Keratinocyte (primary cell): ENCODE results near the gene BBOX1. TPM values are rescaled to one million over a fixed set of nuclear protein-coding genes. Genes with fewer than 3 reads are reported as not detected.
"Not testable (repeated sequence)": the region's sequence is repeated elsewhere in the genome, so short reads cannot be mapped to it uniquely, and the experiment has no call there.

ENCODE experiments used
- DNase-seq: peaks from one replicate; pipeline ENCODE4 v3.0.0-alpha.2; 2011; ENCODE audit warnings: low read depth, missing footprints, low spot score
- FAIRE-seq: peaks from 2 replicates; lab custom pipeline; 2011; peaks lifted over from hg19 to GRCh38; lab: Jason Lieb, UNC
- H2AFZ ChIP-seq: 2 replicates; pipeline ENCODE4 v1.6.0; 2012; ENCODE audit warnings: low read length, control low read depth, inconsistent platforms; ENCODE audit not compliant: control insufficient read depth
- H3K27ac ChIP-seq: 2 replicates; pipeline ENCODE4 v1.5.1; 2011; ENCODE audit warnings: low read length; ENCODE audit not compliant: control insufficient read depth, insufficient read depth
- H3K27me3 ChIP-seq: 3 replicates; pipeline ENCODE4 v1.6.0; 2011; ENCODE audit warnings: low read length; ENCODE audit not compliant: control insufficient read depth, insufficient read depth; ENCODE audit errors: extremely low read depth
- H3K36me3 ChIP-seq, 2 experiments: 2 replicates in 1 of 2; 3 replicates in 1 of 2; pipeline ENCODE4 v1.5.1; 2011; ENCODE audit warnings: low read length in 2 of 2, mild to moderate bottlenecking in 1 of 2; ENCODE audit not compliant: control insufficient read depth in 2 of 2, insufficient read depth in 2 of 2; ENCODE audit errors: extremely low read depth in 1 of 2
- H3K4me1 ChIP-seq: 3 replicates; pipeline ENCODE4 v1.5.1; 2011; ENCODE audit warnings: low read length; ENCODE audit not compliant: control insufficient read depth, insufficient read depth; ENCODE audit errors: extremely low read depth
- H3K4me2 ChIP-seq: 3 replicates; pipeline ENCODE4 v1.6.0; 2011; ENCODE audit warnings: low read depth, low read length; ENCODE audit not compliant: control insufficient read depth, insufficient read depth; ENCODE audit errors: extremely low read depth
- H3K4me3 ChIP-seq, 3 experiments: fragments of 200-600 bp in 1 of 3; sonication (generic) in 1 of 3; 2 replicates in 2 of 3; 3 replicates in 1 of 3; pipeline ENCODE4 v1.5.1; 2011 to 2016; ENCODE audit warnings: low read length in 3 of 3, mild to moderate bottlenecking in 3 of 3, control low read depth in 2 of 3, inconsistent platforms in 1 of 3, low read depth in 1 of 3, mixed read lengths in 1 of 3, mixed run types in 1 of 3, moderate library complexity in 1 of 3; ENCODE audit not compliant: control insufficient read depth in 2 of 3, insufficient read depth in 2 of 3; ENCODE audit errors: extremely low read depth in 1 of 3
- H3K79me2 ChIP-seq: 2 replicates; pipeline ENCODE4 v1.6.0; 2012; ENCODE audit warnings: low read length; ENCODE audit not compliant: control insufficient read depth, insufficient read depth
- H3K9ac ChIP-seq: 3 replicates; pipeline ENCODE4 v1.6.0; 2011; ENCODE audit warnings: low read length; ENCODE audit not compliant: control insufficient read depth, insufficient read depth; ENCODE audit errors: extremely low read depth
- H3K9me1 ChIP-seq: 3 replicates; pipeline ENCODE4 v1.6.0; 2011; ENCODE audit warnings: low read length; ENCODE audit not compliant: control insufficient read depth, insufficient read depth; ENCODE audit errors: extremely low read depth
- H3K9me3 ChIP-seq: 2 replicates; pipeline ENCODE4 v1.5.1; 2012; ENCODE audit warnings: low read depth, low read length; ENCODE audit not compliant: control insufficient read depth
- H4K20me1 ChIP-seq: 3 replicates; pipeline ENCODE4 v1.6.0; 2011; ENCODE audit warnings: low read length; ENCODE audit not compliant: control insufficient read depth, insufficient read depth; ENCODE audit errors: extremely low read depth
- EZH2 ChIP-seq: IDR thresholded peaks from one replicate; pipeline ENCODE4 v1.6.1; 2012; ENCODE audit warnings: inconsistent platforms, mild to moderate bottlenecking, low read length, moderate library complexity
- dilution Hi-C: fragments of 300-500 bp; cut with MboI; formaldehyde crosslinking; loops from one replicate; pipeline ENCODE4 v1.7.0; 2020; ENCODE audit warnings: low sequenced_read_pairs; ENCODE audit not compliant: extremely low pct_ligation_motif_present
- polyA plus RNA-seq, 5 experiments: library from polyadenylated mRNA; depleted of rRNA in 3 of 5; stranded (reverse) in 3 of 5; stranded (forward) in 1 of 5; unstranded in 1 of 5; fragments of >200 nt; gene quantifications; 1 replicate in 1 of 5; 2 replicates in 3 of 5; 3 replicates in 1 of 5; pipeline versions ENCODE4 v1.2.1 to v1.2.3, GENCODE V29; 2011 to 2012; ENCODE audit warnings: missing spikeins in 2 of 5, low read depth in 1 of 5, low replicate concordance in 1 of 5
- TF ChIP-seq, protein P1 (sequence below), 3 experiments: IDR thresholded peaks in 1 of 3; conservative IDR thresholded peaks in 1 of 3; optimal IDR thresholded peaks in 1 of 3; 2 replicates in 2 of 3; 3 replicates in 1 of 3; pipeline versions ENCODE3 to v1.5.1; 2011; ENCODE audit warnings: low read length in 3 of 3, mild to moderate bottlenecking in 3 of 3, moderate library complexity in 2 of 3, control low read depth in 1 of 3, inconsistent platforms in 1 of 3; ENCODE audit not compliant: insufficient read depth in 2 of 3; ENCODE audit errors: extremely low read depth in 1 of 3

The BBOX1 gene
- polyA plus RNA-seq, 1 donor (not counting 4 experiments of a cell fraction or from before 2014, with no cell fraction given), result 2.4 TPM

DNA sequence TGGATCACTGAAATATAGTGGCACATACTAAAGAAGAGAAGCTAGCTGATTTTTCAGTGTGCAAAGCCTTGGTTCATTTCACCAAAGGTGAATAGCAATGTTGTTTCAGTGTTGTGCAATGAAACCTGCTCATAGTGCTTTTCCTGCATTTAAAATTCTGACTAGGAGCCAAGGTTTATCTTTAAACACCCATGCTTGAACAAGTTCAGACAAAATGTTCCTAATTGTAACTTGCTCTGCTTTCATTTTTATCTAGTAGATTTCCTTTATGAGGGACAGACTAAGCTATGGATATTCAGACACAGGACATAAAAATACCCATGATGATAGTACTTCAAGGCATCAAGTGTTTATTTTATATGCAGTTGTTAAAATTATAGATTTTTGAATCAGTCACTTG lies 47.7 kb downstream of the BBOX1 start:
- H4K20me1 ChIP-seq, result no peaks in the 10 kb centered on the region
- no peaks in the 10 kb centered on the region for H3K9me1 ChIP-seq
- no peak overlapping the region for H3K27ac ChIP-seq
- H3K4me1 ChIP-seq, result peaks cover 31% of the 10 kb centered on the region
- H3K36me3 ChIP-seq, result no peaks in the 10 kb centered on the region
- no peak overlapping the region for H3K9ac ChIP-seq
- FAIRE-seq (peak; percentile 88), DNase-seq (no peak)
- peak overlapping the region; percentile 69 for H3K4me2 ChIP-seq
- no peak overlapping the region for H2AFZ ChIP-seq
- dilution Hi-C loops, result no loop called here
- no peaks in the 10 kb centered on the region for H3K9me3 ChIP-seq
- TF ChIP-seq, protein P1, sequence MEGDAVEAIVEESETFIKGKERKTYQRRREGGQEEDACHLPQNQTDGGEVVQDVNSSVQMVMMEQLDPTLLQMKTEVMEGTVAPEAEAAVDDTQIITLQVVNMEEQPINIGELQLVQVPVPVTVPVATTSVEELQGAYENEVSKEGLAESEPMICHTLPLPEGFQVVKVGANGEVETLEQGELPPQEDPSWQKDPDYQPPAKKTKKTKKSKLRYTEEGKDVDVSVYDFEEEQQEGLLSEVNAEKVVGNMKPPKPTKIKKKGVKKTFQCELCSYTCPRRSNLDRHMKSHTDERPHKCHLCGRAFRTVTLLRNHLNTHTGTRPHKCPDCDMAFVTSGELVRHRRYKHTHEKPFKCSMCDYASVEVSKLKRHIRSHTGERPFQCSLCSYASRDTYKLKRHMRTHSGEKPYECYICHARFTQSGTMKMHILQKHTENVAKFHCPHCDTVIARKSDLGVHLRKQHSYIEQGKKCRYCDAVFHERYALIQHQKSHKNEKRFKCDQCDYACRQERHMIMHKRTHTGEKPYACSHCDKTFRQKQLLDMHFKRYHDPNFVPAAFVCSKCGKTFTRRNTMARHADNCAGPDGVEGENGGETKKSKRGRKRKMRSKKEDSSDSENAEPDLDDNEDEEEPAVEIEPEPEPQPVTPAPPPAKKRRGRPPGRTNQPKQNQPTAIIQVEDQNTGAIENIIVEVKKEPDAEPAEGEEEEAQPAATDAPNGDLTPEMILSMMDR (optimal IDR thresholded peaks at IDR 0.05 in 1 of 3, IDR thresholded peaks at IDR 0.05 in 1 of 3, conservative IDR thresholded peaks at IDR 0.05 in 1 of 3; ENCODE audit: extremely low read depth in 1 of 3, insufficient read depth in 2 of 3, low read length in 3 of 3), result no peak
- no peak for TF ChIP-seq EZH2
- no peaks in the 10 kb centered on the region for H3K27me3 ChIP-seq
- peak overlapping the region in 1 of 3 experiments; percentile 7 for H3K4me3 ChIP-seq
- H3K79me2 ChIP-seq, result no peaks in the 10 kb centered on the region

DNA sequence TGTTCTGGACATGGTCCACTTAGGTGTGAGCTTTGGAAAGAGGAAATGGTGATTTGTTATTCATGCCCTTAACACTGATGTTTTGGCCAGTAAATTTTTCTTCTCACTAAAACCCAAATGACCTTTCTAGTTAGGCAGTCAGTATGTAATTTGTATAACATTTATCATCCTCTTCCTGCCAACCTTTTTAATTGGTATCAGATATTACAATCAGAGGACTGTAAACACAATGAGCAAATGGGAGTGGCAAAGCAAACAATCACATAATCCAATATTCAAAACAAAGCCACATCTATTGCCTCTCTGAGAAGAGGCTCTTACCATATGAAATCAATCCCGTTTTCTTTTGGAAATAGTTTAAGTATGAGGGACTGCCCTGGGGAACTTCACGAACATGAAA lies 49.1 kb downstream of the BBOX1 start:
- Histone ChIP-seq H3K79me2 (no peaks in the 10 kb centered on the region), H3K27me3 (no peaks in the 10 kb centered on the region), H3K9me3 (no peaks in the 10 kb centered on the region), H2AFZ (no peak overlapping the region), H3K4me2 (no peak overlapping the region), H4K20me1 (no peaks in the 10 kb centered on the region), H3K27ac (no peak overlapping the region), H3K4me3 (no peak overlapping the region), H3K9me1 (no peaks in the 10 kb centered on the region), H3K36me3 (no peaks in the 10 kb centered on the region), H3K4me1 (peaks cover 26% of the 10 kb centered on the region), H3K9ac (no peak overlapping the region)
- DNase-seq (no peak), FAIRE-seq (no peak)
- no peak for TF ChIP-seq EZH2
- TF ChIP-seq, protein P1 (optimal IDR thresholded peaks at IDR 0.05 in 1 of 3, IDR thresholded peaks at IDR 0.05 in 1 of 3, conservative IDR thresholded peaks at IDR 0.05 in 1 of 3; ENCODE audit: extremely low read depth in 1 of 3, insufficient read depth in 2 of 3, low read length in 3 of 3), result no peak
- dilution Hi-C loops, result no loop called here

- peaks cover 21% of the 10 kb centered on the region for H3K4me1 ChIP-seq
These were observed 49.8 kb downstream of the BBOX1 start for GRCh38 chr11:27090357-27090948.

More at GRCh38 chr11:27090357-27090948, 49.8 kb downstream of the BBOX1 start:
- DNase-seq, FAIRE-seq, H2AFZ ChIP-seq, H3K79me2 ChIP-seq, H3K9me1 ChIP-seq, H3K27ac ChIP-seq, H3K4me2 ChIP-seq, H3K4me3 ChIP-seq, H3K9ac ChIP-seq, H3K9me3 ChIP-seq, H3K27me3 ChIP-seq, H3K36me3 ChIP-seq, H4K20me1 ChIP-seq, dilution Hi-C loops: not testable (repeated sequence)
